GM12801 (cell line): ENCODE data around the gene DLEC1.

Experiments
- CTCF ChIP-seq: IDR thresholded peaks from one replicate; pipeline ENCODE4 v1.5.1; 2011; ENCODE audit warnings: control low read depth; ENCODE audit not compliant: insufficient read length; ENCODE audit errors: extremely low read depth

Gene DLEC1

GRCh38 chr3:38031022-38031994 lies 7.7 kb upstream of the DLEC1 start:
- no peak for TF ChIP-seq CTCF

GRCh38 chr3:38032328-38032865 lies 6.6 kb upstream of the DLEC1 start:
- no peak for TF ChIP-seq CTCF

GRCh38 chr3:38036286-38036685 lies 2.7 kb upstream of the DLEC1 start:
- no peak for TF ChIP-seq CTCF

- no peak for TF ChIP-seq CTCF
Measured at GRCh38 chr3:38036906-38037305, 2.1 kb upstream of the DLEC1 start.

GRCh38 chr3:38038447-38038911 lies 529 bp upstream of the DLEC1 start:
- TF ChIP-seq CTCF: no peak

GRCh38 chr3:38039899-38040261 lies 872 bp downstream of the DLEC1 start:
- TF ChIP-seq CTCF: no peak

- TF ChIP-seq CTCF: no peak
Measured at GRCh38 chr3:38040401-38040800, 1.4 kb downstream of the DLEC1 start.
